ENCODE results near the gene TMEM233. TPM values are rescaled to one million over a fixed set of nuclear protein-coding genes. Genes with fewer than 3 reads are reported as not detected.

Gene TMEM233
- total and polyA plus RNA-seq, 9 of the 15 experiments (the other 6 are each of a cell fraction or from before 2014, with no cell fraction given): 0.04 to 0.17 (median 0.07) TPM; not detected in 2

DNA sequence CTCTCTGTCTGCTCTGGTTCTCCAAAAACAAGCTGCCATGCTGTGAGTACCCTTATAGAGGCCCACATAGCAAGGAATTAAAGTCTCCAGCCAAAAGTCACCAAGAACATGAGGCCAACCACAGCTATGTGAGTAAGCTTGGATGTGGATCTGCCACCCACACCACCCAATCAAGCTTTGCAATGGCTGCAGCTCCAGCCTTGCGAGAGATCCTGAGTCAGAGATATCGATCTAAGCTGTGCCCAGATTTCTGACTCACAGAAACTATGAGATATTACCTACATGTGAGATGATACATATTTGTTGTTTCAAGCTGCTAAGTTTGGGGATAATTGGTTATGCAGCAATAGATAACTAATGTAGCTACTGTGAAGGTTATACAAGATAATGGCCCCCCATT lies 15.5 kb upstream of the TMEM233 start (continued):
- TF ChIP-seq NFIX (CRISPR knock-in tag; IDR thresholded peaks at IDR 0.05; ENCODE audit: low read depth) (no peak), FOXJ2 (tag; IDR thresholded peaks at IDR 0.05) (no peak)

DNA sequence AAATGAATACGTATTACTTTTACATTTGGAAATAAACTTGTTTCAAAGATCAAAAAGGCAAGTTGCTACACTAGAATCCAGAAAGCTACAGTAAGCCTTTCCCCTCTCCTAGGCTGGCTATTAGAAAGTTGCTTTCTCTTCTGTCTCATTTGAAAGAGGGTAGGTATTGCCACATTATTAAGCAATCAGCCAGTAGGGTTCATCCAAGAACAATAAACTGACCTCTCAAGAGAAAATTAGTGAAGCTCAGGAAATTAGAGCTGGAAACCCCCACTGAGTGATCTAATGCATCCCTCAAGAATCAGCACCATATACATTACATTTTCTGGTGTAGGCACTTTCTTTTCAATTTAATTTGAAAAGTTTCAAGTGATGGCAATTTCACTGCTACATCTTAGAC lies 4.5 kb upstream of the TMEM233 start:
- POLR2A ChIA-PET: no interaction called here
- intact Hi-C loops (cut with micrococcal nuclease) (no loop called here), in situ Hi-C loops (cut with MboI) (no loop called here)
- Histone ChIP-seq H3K9me1 (ENCODE audit: control insufficient read depth, insufficient read depth, low read length) (no peaks in the 10 kb centered on the region), H2AFZ (ENCODE audit: low read depth, low read length) (no peak overlapping the region), H4K20me1 (replicated peaks; ENCODE audit: control insufficient read depth, insufficient read depth, low read length) (no peaks in the 10 kb centered on the region), H3K27ac (ENCODE audit: extremely low read depth, low read depth, low read length) (no peak overlapping the region), H3K4me2 (ENCODE audit: insufficient read depth, low read length) (no peak overlapping the region), H3K4me1 (replicated peaks in 1 of 2; ENCODE audit: control insufficient read depth in 2 of 2, insufficient read depth in 2 of 2, low read length in 2 of 2) (peaks cover 8% of the 10 kb centered on the region in 2 experiments; a peak in 4 of 5 replicates), H3K9me3 (replicated peaks; ENCODE audit: control insufficient read depth, insufficient read depth, low read depth, low read length) (no peaks in the 10 kb centered on the region), H3K79me2 (ENCODE audit: control insufficient read depth, insufficient read depth, low read length) (no peaks in the 10 kb centered on the region), H3K4me3 (no peak overlapping the region), H3K36me3 (ENCODE audit: control insufficient read depth, insufficient read depth, low read length) (no peaks in the 10 kb centered on the region), H3K9ac (ENCODE audit: insufficient read depth in 1 of 2, low read depth in 2 of 2, low read length in 2 of 2) (no peak overlapping the region), H3K27me3 (ENCODE audit: control insufficient read depth in 2 of 2, insufficient read depth in 2 of 2, low read length in 2 of 2) (peaks cover 6 to 25% of the 10 kb centered on the region in 2 experiments; a peak in 4 of 5 replicates)
- CTCF ChIA-PET (ENCODE audit: low intra/inter-chr PET ratio): no interaction called here
- WGBS (ENCODE audit: insufficient coverage, low coverage, missing lambda C conversion rate): 6% methylated on average over 1 of the region's 1 CpG
- TF ChIP-seq CEBPB (tag; IDR thresholded peaks at IDR 0.05) (peak; percentile 44; the same call in 1 of the 2 replicates), NR3C1 (CRISPR knock-in tag; IDR thresholded peaks at IDR 0.05) (no peak), CEBPG (CRISPR knock-in tag; IDR thresholded peaks at IDR 0.05) (no peak), CEBPG (tag; conservative IDR thresholded peaks at IDR 0.05 in 1 of 2, IDR thresholded peaks at IDR 0.05 in 1 of 2) (peak; percentile 58 to 64; a peak in 3 of 4 replicates)
- no TSS peak for BruUV-seq (replicated peaks)
- no peak for DNase-seq (ENCODE audit: extremely low read depth in 1 of 4, low spot score in 3 of 4)
- no peak for FAIRE-seq
- ATAC-seq: no peak

Data from K562 (cell line).